A204.1 (cell line): ENCODE results near the gene AK5.

Experiments used
- FAIRE-seq: peaks from 2 replicates; lab custom pipeline; 2012; peaks lifted over from hg19 to GRCh38; lab: Jason Lieb, UNC

AK5 gene

DNA sequence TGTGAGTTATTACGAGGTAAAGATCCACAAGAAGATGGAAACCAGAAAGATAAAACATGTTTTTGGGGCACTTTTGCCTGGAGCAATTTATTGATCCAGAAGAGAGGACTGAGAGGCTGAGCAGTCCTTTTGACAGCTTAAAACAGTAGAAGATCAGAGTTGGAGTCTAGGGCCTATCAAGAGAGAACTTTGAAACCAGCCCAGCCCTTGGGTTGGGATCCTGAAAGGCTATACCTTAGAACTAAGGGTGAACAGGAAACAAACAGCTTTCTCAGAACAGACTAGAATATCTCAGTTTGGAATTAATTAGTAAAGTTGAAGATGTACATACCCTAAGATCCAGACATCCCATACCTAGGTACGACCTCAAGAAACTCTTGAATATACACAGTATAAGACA lies 311.1 kb downstream of the AK5 start:
- FAIRE-seq, result no peak

GRCh38 chr1:77594366-77595112 lies 312.7 kb downstream of the AK5 start:
- FAIRE-seq, result no peak

DNA sequence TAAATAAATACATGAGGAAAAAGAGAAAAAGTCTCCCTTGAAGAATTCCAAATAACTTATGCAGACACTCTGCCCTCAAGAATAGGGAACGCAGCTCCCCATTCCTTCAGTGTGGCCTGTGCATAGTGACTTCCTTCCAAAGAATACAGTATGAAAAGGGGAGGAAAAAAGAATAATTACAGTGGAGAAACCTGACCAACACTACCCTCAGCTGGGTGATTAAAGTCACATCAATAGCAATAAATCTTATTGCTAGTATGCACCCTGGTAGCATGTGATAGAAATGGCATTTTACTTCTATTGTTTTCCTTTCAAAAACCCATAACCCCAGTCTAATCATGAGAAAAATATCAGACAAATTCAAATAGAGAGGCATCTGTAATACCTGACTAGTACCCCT lies 315.5 kb downstream of the AK5 start:
- no peak for FAIRE-seq

DNA sequence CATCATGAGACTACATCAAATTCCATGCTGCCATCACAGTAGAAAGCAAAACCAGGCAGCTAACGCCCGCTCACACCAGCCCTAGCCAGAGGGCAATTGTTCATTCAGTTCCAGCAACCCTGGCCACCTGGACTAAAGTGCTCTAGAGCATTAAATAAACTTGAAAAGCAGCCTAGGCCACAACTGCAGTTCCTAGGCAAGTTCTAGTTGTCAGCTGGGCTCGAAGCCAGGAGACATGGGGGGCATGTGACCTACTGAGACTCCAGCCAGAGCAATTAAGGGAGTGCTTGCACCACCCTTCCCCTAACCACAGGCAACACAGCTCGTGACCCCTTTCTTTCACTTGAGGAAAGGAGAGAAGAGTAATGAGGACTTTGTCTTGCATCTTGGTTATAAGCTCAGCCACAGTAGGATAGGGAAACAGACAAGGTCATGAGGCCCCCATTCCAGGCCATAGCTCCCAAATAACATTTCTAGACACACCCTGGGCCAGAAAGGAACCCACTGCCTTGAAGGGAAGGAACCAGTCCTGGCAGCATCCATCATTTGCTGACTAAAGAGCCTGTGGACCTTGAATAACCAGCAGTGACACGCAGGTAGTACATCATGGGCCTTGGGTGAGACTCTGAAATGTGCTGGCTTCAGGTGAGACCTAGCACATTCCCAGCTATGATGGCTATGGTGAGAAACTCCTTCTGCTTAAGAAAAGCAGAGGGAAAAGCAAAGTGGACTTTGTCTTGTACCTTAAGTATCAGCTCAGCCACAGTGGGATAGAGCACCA lies 323.6 kb downstream of the AK5 start:
- no peak for FAIRE-seq

DNA sequence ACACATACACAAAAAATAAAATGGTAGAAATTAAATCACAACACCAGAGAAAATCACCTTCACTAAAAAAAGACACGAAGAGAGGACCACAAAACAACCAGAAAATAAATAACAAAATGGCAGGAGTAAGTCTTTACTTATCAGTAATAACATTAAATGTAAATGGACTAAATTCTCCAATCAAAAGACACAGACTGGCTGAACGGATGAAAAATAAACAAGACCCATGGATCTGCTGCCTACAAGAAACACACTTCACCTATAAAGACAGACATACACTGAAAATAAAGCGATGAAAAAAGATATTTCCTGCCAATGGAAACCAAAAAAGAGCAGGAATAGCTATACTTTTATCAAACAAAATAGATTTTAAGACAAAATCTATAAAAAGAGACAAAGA lies 327.1 kb downstream of the AK5 start:
- FAIRE-seq, result no peak
